HG03108 (cell line): Measurements from ENCODE around the gene ONECUT3.
"Not testable (repeated sequence)": the region's sequence is repeated elsewhere in the genome, so short reads cannot be mapped to it uniquely, and the experiment has no call there.

Experiments used
- ATAC-seq: cut with Tn5 transposase; IDR thresholded peaks from one replicate; pipeline ENCODE4 v1.9.1; 2021; ENCODE audit warnings: moderate library complexity; ENCODE audit not compliant: unreplicated experiment

Gene ONECUT3

DNA sequence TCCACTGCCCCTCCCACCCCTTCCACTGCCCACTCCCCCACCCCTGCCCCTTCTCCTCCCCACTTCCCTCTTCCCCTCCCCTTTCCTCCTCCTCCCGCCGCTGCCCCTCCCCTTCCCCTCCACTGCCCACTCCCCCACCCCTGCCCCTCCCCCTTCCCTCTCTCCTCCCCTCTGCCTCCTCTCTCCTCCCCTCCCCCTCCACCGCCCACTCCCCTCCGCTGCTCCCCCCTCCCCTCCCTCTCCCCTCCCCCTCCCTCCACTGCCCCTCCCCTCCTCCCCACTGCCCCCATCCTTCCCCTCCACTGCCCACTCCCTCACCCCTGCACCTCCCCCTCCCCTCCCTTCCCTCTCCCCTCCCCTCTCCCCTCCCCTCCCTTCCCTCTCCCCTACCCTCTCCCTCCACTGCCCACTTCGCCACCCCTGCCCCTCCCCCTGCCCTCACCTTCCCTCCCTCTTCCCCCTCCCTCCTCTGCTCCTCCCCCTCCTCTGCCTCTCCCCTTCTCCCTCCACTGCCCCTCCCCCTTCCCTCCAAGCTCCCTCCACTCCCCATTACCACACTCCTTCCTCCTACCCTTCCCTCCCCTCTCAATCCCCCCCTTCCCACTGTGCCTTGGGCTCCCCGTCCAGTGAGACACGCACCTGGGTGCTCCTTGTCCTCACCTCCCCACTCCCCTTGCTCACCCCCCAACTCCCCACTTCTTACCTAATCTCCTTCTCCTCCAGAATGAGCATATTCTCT lies 36.9 kb downstream of the ONECUT3 start:
- no peak for ATAC-seq

DNA sequence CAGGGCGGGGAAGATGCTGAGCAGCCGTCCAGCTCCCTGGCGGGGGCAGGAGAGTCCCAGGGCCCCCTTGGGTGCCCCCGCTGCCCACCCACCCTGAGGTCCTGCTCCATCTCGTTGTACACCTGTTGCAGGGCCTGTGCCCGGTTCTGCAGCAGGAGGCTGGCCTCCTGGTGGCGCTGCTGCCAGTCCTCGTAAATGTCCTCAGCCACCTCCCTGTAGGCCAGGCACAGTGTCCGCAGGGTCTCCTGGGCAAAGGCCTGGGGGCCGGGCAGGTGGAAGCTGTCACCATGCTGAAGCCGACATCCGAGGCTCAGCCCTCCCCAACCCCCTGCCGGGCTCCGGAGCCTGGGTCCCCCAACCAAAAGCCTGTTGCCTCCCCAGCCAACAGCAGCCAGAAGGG lies 38.6 kb downstream of the ONECUT3 start:
- no peak for ATAC-seq

DNA sequence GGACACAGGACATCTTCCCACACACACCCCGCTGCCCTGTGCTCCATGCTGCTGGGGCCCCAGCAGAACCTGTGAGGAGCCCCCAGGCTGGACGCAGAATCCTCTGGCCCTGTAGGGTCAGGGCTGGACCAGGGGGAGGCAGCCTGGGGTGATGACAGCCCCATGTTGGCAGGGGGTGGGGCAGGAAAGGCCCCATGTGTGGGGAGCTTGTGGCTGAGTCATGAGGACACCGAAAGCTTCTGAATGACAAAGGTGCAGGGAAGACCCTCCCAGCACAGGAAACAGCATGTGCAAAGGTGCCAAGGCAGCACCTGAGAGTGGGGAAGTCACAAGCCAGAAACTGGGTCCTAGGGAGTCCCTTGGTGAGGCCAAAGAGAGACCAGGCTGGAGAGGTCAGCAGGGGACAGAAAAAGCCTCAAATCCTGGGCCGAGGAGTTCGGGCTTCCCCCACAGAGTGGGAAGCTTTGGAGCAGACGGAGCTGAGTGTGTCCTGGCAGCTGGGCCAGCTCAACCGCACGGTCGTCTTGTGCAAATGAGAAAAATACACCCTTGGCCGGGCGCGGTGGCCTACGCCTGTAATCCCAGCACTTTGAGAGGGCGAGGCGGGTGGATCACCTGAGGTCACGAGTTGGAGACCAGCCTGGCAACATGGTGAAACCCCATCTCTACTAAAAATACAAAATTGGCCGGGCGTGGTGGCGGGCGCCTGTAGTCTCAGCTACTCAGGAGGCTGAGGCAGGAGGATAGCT lies 41.3 kb downstream of the ONECUT3 start:
- no peak for ATAC-seq

DNA sequence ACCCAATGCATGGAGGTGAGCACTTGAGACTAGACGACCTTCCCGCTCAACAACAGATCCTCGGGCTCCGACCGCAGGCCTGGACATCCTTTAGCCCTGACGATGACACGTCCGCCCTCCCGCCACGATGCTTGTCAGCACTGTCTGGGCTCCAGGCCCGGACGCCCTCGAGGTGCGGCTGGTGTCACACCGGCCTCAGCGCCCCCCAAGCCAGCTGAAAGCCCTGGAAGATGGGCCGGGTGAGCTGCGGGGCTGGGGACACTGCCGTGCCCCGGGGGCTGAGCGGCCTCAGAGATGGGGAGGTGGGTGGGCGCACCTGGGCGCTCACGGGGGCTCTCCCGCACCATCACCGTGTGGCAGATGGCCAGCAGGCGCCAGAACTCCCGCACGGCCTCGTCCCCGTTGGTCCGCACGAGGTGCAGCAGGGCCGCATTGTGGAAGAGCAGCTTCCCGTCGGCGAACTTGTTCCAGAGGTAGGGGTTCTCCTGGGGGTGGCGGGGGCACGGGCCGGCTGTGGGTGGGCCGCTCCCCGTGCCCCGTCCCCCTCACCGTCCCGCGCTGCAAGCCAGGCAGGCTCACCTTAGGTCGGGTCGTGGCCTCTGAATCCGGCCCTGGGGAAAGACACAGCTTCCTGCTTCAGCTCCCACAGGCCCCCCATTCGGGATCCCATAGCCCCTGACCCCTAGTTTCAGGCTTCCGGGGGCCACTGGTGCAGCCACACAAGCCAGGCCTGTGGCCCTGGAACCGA lies 43.3 kb downstream of the ONECUT3 start:
- ATAC-seq, result no peak

DNA sequence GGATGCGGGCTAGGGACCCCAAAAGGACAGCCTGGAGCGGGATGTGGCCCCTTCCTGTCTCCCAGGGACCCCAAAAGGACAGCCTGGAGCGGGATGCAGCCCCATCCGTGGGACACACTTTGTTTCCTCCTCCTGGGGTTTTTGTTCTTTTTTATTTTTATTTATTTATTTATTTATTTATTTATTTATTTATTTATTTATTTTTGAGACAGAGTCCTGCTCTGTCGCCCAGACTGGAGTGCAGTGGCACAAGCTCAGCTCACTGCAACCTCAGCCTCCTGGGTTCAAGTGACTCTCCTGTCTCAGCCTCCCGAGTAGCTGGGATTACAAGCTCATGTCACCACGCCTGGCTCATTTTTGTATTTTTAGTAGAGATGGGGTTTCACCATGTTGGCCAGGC lies 44.0 kb downstream of the ONECUT3 start:
- ATAC-seq, result not testable (repeated sequence)

DNA sequence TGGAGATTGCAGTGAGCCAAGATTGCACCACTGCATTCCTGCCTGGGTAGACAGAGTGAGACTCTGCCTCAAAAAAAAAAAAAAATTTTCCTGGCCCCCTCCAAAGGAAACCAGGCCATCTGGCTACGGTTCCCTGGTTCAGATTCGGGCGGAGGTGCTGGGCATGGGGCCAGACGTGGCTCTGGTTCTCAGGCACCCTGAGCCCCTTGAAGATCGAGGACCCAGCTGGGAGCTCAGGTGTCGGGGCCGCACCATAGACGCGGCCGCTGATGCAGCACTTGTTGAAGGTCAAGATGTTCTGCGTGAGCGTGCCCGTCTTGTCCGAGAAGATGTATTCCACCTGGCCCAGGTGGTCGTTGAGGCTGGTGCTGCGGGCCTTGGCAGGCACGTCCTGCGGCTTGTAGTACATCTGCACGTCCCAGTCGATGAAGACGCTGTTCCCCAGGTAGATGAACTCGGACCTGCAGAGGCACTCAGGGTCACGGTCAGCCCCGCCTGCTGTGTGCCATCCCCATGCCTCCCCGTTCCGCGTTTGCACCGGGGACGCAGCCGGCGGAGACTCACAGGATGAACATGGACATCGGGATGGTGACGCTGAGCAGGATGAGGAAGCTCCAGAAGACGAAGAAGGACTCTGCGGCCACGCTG lies 46.5 kb downstream of the ONECUT3 start:
- no peak for ATAC-seq

DNA sequence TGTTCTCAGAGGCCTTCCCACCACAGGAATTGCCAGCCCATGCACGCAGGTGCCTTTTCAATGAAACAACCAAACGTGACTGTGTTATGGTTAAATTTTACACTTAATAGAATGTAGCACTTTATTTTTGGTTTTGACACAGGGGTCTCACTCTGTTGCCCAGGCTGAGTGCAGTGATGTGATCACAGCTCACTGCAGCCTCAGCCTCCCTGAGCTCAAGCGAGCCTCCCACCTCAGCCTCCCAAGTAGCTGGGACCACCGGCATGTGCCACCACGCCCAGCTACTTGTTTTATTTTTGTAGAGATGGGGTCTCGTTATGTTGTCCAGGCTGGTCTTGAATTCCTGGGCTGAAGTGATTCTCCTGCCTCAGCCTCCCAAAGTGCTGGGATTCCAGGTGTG lies 51.6 kb downstream of the ONECUT3 start:
- no peak for ATAC-seq

DNA sequence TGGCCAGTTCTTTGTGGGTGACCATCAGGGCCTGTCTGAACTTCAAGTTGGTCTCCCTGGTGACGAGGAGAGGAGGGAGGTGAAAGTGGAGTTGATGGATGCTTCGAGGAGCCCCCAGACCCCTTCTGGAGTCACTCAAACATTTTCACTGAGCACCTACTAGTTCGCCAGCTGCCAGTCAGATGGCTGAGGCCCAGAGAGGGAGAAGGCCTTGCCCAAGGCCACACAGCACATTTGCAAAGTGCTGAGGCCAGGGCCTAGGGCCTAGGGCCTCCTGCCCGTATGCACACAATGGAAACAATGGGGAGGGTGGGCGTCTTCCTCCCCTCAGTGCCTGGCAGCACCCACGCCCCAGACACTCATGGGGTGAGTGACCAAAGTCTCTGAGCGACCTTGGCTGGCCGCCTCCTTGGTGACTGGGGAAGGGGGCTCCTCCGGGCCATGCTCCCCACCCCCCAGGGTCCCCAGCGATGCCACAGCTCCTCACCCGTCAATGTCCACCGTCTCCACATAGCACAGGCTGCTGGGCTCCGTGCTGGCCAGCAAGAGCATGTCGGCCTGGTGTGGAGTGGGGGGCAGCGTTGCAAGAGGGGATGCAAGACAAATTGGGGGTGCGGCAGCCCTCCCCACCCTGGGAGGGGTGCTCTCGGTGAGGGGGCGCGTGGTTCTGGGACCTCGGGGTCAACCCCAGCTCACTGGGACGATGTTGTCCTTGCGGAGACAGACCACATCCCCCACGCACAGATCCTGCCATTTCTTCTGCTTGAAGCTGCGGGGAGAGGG lies 52.3 kb downstream of the ONECUT3 start:
- no peak for ATAC-seq

DNA sequence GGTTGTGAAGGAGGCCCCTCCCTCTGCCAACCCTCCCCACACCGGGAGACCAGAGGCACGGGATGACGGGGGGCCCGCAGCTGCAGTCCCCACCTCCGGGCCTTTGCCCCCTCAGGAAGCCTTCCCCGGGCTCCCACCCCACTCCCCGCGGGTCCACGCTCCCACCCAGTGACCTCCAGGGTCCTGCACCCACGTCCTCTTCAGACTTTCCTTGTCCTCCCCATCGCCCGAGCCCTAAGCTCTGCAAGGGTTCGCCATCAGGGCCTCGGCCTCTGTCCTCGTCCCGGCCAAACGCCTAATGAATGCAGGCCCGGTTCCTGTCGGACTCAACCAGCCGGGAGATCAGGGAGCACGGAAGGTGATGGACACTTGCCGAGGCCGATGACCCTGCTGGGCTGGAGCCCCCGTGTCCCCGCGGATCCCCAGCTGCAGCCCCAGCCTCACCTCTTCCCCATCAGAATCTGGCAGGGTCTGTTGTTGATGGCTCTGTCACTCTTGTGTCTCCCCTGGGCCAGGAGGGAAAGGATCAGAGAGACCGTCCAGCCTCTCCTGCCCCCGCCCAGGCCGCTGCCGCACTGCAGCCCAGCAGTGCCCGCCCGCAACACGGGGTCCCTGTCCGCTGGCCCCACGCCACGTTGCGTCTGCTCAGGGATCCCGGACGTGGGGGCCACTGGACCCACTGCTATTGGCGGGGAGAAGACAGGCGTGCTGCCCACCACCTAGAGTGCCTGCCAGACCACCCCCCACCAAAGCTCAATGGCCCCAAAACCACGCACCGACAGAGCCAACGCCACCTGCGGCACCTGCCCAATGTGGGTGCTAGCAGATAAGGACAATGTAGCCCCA lies 53.1 kb downstream of the ONECUT3 start:
- ATAC-seq, result no peak

DNA sequence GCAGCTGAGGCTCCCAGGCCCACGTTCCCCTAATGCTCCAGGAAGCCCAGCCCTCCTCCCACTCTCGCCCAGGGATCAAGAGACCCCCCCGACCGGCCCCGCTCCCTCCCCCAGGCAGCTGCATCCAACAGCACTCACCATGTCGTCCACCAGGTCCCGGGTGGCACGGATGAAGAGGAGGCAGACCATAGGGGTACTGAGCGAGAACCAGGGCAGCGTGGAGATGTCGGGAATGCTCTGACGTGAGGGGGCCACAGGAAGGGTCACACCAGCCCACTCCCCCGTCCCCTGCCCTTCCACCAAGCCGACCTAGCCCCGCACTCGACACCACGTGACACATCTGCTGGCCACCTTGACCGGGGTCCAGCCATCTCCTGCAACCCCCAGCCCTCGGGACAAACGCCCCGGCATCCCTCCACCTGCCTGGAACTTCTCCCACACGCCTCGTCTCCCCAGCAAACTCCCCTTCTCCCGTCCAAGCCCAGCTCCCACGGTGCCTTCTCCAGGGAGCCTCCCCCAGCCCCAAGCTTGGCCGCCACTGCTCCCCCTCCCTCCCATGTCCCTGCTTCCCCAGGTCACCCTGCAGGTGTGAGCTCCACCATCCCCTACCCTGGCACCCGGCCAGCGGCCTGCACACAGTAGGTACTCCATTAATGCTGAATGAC lies 53.9 kb downstream of the ONECUT3 start:
- ATAC-seq, result no peak

DNA sequence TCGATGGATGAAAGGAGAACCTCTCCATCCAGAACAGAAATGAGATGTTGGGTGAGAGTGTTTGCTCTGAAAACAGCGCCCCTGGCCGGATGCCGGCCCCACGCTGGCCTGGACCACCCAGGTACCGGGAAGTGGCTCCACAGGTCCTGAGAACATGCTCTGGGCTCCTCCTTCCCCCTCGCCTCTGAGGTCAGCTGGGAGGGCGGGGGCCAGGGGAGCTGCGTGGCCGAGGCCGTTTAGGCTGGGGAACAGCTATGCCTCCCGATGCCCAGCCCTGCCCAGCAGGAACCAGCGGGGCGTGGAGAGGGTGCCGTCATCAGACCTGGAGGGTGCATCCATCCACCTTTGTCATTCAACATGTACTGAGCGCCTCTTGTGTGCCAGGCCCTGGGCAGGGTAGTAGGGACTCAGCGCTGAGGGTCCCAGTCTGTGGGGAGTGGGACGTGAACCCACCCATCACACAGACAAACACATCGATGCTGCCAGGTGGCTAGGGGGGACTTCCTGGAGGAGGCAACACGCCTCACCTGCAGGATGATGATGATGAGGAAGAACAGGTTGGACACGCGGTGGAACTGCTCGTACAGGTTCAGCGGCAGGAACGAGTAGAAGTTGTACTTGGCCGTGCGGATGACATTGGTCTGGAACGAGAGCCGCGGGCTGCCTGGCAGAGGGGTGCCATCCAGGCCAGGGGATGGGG lies 54.5 kb downstream of the ONECUT3 start:
- no peak for ATAC-seq

DNA sequence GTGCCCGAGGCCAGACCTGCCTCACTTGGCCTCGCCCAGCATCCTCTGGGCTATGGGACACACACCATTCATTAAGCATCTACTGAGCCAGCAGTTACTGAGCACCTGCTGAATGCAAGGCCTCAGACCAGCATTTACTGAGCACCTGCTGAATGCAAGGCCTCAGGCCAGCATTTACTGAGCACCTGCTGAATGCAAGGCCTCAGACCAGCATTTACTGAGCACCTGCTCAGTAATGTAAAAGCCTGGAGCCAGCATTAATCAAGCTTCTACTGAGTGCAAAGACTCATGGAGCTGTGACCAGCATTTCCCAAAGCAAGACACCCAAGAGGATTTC lies 55.1 kb downstream of the ONECUT3 start:
- ATAC-seq, result no peak

DNA sequence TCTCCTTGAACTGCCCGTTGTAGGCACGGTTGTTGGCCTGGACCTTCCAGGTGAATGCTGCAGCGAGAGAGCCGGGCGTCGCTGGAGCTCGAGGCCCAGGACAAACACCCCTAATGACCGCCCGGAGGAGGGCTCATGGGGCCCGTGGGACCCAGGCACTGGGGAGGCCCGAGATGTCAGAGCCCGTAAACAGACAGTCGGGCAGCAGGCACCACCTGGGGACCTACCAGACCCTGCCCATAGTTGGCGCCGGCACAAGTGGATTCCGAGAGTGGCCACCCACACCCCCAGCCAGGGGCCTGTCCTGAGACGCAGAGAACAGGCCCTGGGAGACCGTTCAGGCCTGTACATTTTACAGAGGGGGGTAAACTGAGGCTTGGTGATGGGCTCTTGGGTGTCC lies 56.4 kb downstream of the ONECUT3 start:
- no peak for ATAC-seq

DNA sequence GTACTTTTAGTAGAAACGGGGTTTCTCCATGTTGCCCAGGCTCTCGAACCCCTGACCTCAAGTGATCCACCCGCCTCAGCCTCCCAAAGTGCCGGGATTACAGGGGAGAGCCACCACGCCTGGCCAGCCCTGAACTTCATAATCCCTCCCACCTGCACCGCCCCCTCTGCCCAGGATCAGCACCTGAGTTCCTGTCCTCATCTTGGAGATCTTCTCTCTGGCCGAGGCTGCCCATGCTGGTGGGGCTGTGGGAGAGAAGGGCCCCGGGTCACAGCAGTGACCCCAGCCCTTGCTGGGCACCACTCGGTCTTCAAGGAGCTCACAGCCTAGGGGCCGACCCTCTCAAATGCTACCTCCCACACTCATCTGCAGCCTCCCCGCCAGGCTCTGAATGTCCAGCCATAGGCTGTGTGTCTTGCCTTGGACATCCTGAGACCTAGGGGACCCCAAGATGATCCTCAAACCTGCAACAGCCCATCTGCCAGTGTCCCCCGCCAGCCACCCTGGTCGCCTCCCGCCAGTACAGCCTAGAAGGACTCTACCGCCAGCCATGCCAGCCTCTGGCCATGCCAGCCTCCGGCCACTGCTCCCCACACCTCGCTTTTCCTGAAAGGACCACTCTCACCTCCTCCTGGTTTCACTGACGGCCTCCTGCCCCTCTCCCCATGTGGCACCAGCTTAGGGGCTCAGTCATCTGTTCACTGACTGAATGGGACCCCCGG lies 57.3 kb downstream of the ONECUT3 start:
- ATAC-seq, result no peak

DNA sequence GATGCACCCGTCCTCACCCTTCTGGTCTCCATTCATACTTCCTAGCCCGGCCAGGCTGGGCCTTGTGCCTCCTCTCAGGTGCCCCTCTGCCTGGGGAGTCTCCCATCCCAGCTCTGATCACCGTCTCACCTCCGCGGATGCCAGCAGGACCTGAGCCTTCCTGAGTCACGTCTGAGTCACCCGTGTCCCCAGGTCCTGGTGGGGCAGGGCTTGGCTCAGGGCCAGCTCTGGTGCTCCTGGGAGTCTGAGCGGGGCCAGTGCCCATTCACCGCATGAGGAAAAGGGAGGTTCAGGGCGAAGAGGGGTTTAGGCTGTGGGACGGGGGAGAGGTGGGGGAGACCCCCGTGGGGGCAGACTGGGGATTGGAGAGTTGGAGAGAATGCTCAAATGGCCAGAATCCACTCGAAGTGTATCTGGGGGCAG lies 58.2 kb downstream of the ONECUT3 start:
- ATAC-seq, result no peak

DNA sequence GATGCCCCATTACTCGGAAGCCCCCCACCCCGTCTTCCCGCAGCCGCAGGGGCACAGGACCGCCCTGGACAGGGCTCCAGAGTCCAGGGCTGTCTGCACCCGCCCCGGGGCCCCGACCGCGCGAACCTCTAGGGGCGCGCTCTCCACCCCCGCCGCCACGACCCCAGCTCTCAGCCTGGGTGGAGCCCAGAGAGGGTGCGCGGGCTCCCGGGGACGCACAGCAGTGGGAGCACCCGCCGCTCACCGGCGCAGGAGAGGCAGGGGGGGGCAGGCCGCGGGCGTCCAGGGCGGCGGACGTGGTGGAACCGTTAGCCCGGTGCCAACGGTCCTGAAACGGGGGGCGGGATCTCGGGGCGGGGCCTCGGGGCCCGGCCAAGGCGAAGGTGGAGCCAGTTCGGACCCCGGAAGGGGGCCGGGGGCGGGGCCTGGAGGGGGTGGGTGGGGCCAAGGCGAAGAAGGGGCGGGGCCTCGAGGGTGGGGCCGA lies 58.7 kb downstream of the ONECUT3 start, which contains the start of gene ATP8B3:
Gene ATP8B3 (minus strand): TSS at position 335 of the 484 bp plus-strand sequence. CDS start 540 bp downstream, outside the sequence.
- ATAC-seq, result no peak

DNA sequence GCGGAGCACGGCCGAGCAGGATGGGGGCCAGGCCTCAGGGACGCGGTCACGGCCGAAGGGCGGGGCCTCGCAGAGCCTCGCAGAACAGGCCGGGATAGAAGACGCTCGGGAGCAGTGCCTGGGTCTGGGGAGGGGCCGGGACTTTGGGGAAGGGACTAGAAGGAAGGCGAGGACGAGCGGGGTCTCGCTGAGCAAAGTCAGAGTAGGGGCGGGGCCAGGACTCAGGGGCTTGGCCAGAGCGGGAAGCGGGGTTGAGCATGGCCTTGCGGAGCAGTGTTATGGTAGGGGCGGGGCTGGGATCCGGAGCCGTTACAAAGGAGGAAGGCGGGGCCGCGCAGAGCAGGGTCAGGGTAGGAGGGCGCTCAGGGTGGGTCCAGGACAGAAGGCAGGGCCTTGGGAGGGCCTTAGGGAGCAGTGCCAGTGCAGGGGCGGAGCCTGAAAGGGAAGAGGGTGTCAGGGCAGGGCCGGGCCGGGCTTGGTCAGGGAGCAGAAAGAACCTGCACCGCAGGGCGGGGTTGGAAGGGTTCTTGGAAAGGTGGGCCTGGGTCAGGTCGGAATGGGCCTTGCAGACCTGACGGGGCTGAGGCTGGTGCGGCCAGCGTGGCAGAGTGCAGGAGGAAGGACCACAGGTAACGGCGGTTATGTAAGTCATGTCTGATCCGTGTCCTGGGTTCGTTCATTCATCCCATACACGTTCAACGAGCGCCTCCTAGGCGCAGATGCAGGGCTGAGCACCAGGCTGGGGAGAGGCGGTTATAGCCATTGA lies 59.3 kb downstream of the ONECUT3 start:
- peak; percentile 82 for ATAC-seq
